Thoracic aorta (tissue), 2 donors: Measurements from ENCODE around the gene STUM. TPM values are rescaled to one million over a fixed set of nuclear protein-coding genes. Genes with fewer than 3 reads are reported as not detected.

Experiments used
- ATAC-seq: fragments of 150-250 bp; one replicate; pipeline ENCODE4 v1.8.0; 2017; ENCODE audit warnings: low read depth; ENCODE audit not compliant: insufficient number of reproducible peaks, low FRiP score
- DNase-seq: peaks from one replicate; pipeline ENCODE4 v3.0.0-alpha.2; 2020; ENCODE audit warnings: low spot score
- H3K27ac ChIP-seq, 2 donors: fragments of 200-600 bp; sonication (generic); 1 replicate in 1 of 2; 2 replicates in 1 of 2; pipeline ENCODE4 v1.5.1; 2016; ENCODE audit warnings: mild to moderate bottlenecking in 2 of 2, moderate library complexity in 2 of 2
- H3K27me3 ChIP-seq: fragments of 200-600 bp; sonication (generic); replicated peaks from 2 replicates; pipeline ENCODE4 v1.6.0; 2016; ENCODE audit warnings: mild to moderate bottlenecking; ENCODE audit not compliant: insufficient read depth
- H3K36me3 ChIP-seq: fragments of 200-600 bp; sonication (generic); one replicate; pipeline ENCODE4 v1.5.1; 2016
- H3K4me1 ChIP-seq, 2 donors: fragments of 200-600 bp; sonication (generic); 1 replicate in 1 of 2; 2 replicates in 1 of 2; pipeline versions ENCODE4 v1.5.1 to v1.6.0; 2016; ENCODE audit warnings: low read depth in 2 of 2, mild to moderate bottlenecking in 1 of 2; ENCODE audit not compliant: control insufficient read depth in 1 of 2
- H3K4me3 ChIP-seq: fragments of 200-600 bp; sonication (generic); 2 replicates; pipeline ENCODE4 v1.5.1; 2016; ENCODE audit warnings: mild to moderate bottlenecking
- H3K9me3 ChIP-seq: fragments of 200-600 bp; sonication (generic); 2 replicates; pipeline ENCODE4 v1.5.1; 2016
- CTCF ChIP-seq: fragments of 200-600 bp; sonication (generic); IDR thresholded peaks from one replicate; pipeline ENCODE4 v1.5.1; 2019; ENCODE audit warnings: antibody characterized with exemption
- total RNA-seq, 2 donors: library from RNA; depleted of rRNA; stranded (reverse); fragments of >200 nt; gene quantifications; one replicate each; pipeline versions ENCODE4 v1.1.0 to v1.2.3, GENCODE V29; 2016

Gene STUM
- total RNA-seq, 2 donors from 2014 or later, result 0.41 to 1.6 TPM

GRCh38 chr1:226650236-226650841, 101.8 kb downstream of the STUM start:
- DNase-seq (no peak), ATAC-seq (no peak)
- no peaks in the 10 kb centered on the region for H3K9me3 ChIP-seq
- no peak overlapping the region for H3K4me3 ChIP-seq
- H3K36me3 ChIP-seq, result peaks cover 10% of the 10 kb centered on the region
- no peak overlapping the region for H3K27ac ChIP-seq
- H3K4me1 ChIP-seq, result peaks cover 7 to 27% of the 10 kb centered on the region in 2 donors
- TF ChIP-seq CTCF, result peak; percentile 43
- no peaks in the 10 kb centered on the region for H3K27me3 ChIP-seq

- no peaks in the 10 kb centered on the region for H3K9me3 ChIP-seq
- peaks cover 14 to 28% of the 10 kb centered on the region in 2 donors for H3K4me1 ChIP-seq
- no peak overlapping the region for H3K27ac ChIP-seq
- TF ChIP-seq CTCF, result no peak
- H3K27me3 ChIP-seq, result no peaks in the 10 kb centered on the region
- H3K36me3 ChIP-seq, result peaks cover 10% of the 10 kb centered on the region
- no peak for DNase-seq
- no peak overlapping the region for H3K4me3 ChIP-seq
- no peak for ATAC-seq
Observed at GRCh38 chr1:226651041-226651731, 102.6 kb downstream of the STUM start.

GRCh38 chr1:226651732-226652105, 103.2 kb downstream of the STUM start:
- H3K4me3 ChIP-seq, result no peak overlapping the region
- DNase-seq (no peak), ATAC-seq (no peak)
- no peak for TF ChIP-seq CTCF
- peaks cover 9% of the 10 kb centered on the region for H3K36me3 ChIP-seq
- H3K27ac ChIP-seq, result no peak overlapping the region
- H3K27me3 ChIP-seq, result no peaks in the 10 kb centered on the region
- H3K9me3 ChIP-seq, result no peaks in the 10 kb centered on the region
- peaks cover 20 to 31% of the 10 kb centered on the region in 2 donors for H3K4me1 ChIP-seq

GRCh38 chr1:226652613-226653012, 104.0 kb downstream of the STUM start:
- Histone ChIP-seq H3K9me3 (no peaks in the 10 kb centered on the region), H3K27me3 (no peaks in the 10 kb centered on the region), H3K4me1 (peaks cover 27 to 39% of the 10 kb centered on the region in 2 donors), H3K4me3 (no peak overlapping the region), H3K27ac (no peak overlapping the region), H3K36me3 (peaks cover 1% of the 10 kb centered on the region)
- ATAC-seq (no peak), DNase-seq (no peak)
- no peak for TF ChIP-seq CTCF

- peaks cover 32 to 47% of the 10 kb centered on the region in 2 donors for H3K4me1 ChIP-seq
- H3K27me3 ChIP-seq, result no peaks in the 10 kb centered on the region
- ATAC-seq, result no peak
- H3K9me3 ChIP-seq, result no peaks in the 10 kb centered on the region
- no peak for TF ChIP-seq CTCF
- no peak for DNase-seq
- no peak overlapping the region for H3K4me3 ChIP-seq
- no peaks in the 10 kb centered on the region for H3K36me3 ChIP-seq
- no peak overlapping the region for H3K27ac ChIP-seq
Observed at GRCh38 chr1:226653311-226653921, 104.9 kb downstream of the STUM start.
